Measurements from ENCODE around the gene KHDC1. TPM values are rescaled to one million over a fixed set of nuclear protein-coding genes. Genes with fewer than 3 reads are reported as not detected.
A peak's percentile ranks its signal among the peaks of the same experiment; 100 is the strongest.
"Not testable (repeated sequence)": the region's sequence is repeated elsewhere in the genome, so short reads cannot be mapped to it uniquely, and the experiment has no call there.

KHDC1 gene
- total RNA-seq, 1 experiment from 2014 or later: 1.3 TPM

DNA sequence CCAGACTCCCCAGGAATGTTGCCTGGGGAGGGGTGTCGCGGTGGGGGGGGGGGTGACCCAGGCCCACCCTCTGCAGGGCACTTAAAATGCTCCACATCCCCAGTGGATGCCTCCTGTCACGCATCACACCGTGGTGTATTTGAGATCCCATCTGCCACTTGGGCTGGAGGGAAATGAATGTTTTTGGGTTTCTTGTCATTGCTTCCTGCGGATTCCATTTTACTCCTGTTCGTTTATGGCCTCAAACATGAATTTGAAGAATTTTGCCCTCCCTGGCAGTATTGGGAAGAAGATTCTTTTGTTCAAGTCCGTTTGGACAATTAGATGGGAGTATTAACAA, 544 bp upstream of the KHDC1 start:
- Mint-ChIP-seq H3K36me3 (ENCODE audit: insufficient read depth, unreplicated experiment) (no peaks in the 10 kb centered on the region), H3K4me3 (ENCODE audit: unreplicated experiment) (peak overlapping the region; percentile 74), H3K4me1 (ENCODE audit: insufficient read depth, unreplicated experiment) (peaks cover 16% of the 10 kb centered on the region), H3K9me3 (ENCODE audit: unreplicated experiment) (no peaks in the 10 kb centered on the region), H3K27me3 (ENCODE audit: insufficient read depth, unreplicated experiment) (no peaks in the 10 kb centered on the region), H3K27ac (ENCODE audit: low read depth, unreplicated experiment) (no peak overlapping the region)
- DNase-seq (ENCODE audit: unreplicated experiment): no peak
- TF ChIP-seq, protein P1, sequence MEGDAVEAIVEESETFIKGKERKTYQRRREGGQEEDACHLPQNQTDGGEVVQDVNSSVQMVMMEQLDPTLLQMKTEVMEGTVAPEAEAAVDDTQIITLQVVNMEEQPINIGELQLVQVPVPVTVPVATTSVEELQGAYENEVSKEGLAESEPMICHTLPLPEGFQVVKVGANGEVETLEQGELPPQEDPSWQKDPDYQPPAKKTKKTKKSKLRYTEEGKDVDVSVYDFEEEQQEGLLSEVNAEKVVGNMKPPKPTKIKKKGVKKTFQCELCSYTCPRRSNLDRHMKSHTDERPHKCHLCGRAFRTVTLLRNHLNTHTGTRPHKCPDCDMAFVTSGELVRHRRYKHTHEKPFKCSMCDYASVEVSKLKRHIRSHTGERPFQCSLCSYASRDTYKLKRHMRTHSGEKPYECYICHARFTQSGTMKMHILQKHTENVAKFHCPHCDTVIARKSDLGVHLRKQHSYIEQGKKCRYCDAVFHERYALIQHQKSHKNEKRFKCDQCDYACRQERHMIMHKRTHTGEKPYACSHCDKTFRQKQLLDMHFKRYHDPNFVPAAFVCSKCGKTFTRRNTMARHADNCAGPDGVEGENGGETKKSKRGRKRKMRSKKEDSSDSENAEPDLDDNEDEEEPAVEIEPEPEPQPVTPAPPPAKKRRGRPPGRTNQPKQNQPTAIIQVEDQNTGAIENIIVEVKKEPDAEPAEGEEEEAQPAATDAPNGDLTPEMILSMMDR (IDR thresholded peaks at IDR 0.05; ENCODE audit: unreplicated experiment): no peak
- BruUV-seq (replicated peaks): no TSS peak
- intact Hi-C loops (cut with micrococcal nuclease): no loop called here
- ChIA-PET POLR2A (no interaction called here), CTCF (interaction anchor here (0.7 to 1.5 kb wide), 3 partner anchors 9 to 347 kb away, joined by 3 to 6 read pairs (median 5); no protein-coding TSS in a partner anchor)

DNA sequence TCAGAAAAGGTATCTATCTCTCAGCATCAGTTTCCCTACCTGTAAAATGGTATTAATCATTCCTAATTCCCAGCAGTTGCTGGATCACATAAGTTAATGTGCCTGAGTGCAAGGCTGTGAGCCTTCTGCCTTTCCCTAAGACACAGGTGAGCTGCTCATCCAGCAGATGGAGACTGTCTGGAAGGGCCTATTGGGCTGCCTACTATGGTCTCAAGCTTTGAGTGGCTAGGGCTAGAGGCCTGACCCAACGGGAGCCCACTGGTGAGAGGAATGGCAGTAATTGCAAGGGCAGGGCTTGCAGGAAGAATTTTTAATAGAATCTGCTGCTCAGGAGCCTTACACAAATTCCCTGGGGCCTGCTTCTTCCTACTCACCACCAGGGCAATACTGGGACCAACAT, 4.3 kb downstream of the KHDC1 start:
- Mint-ChIP-seq H3K36me3 (ENCODE audit: insufficient read depth, unreplicated experiment) (no peaks in the 10 kb centered on the region), H3K27ac (ENCODE audit: low read depth, unreplicated experiment) (no peak overlapping the region), H3K4me3 (ENCODE audit: unreplicated experiment) (no peak overlapping the region), H3K4me1 (ENCODE audit: insufficient read depth, unreplicated experiment) (peaks cover 6% of the 10 kb centered on the region), H3K27me3 (ENCODE audit: insufficient read depth, unreplicated experiment) (no peaks in the 10 kb centered on the region), H3K9me3 (ENCODE audit: unreplicated experiment) (no peaks in the 10 kb centered on the region)
- ChIA-PET POLR2A (interaction anchor here (0.8 kb wide), 1 partner anchor 14 kb away, joined by 5 read pairs; no protein-coding TSS in a partner anchor), CTCF (interaction anchor here (0.6 to 0.7 kb wide), 2 partner anchors 130 to 232 kb away, joined by 3 to 4 read pairs; no protein-coding TSS in a partner anchor)
- no TSS peak for BruUV-seq (replicated peaks)
- no peak for DNase-seq (ENCODE audit: unreplicated experiment)
- intact Hi-C loops (cut with micrococcal nuclease): no loop called here
- TF ChIP-seq, protein P1 (IDR thresholded peaks at IDR 0.05; ENCODE audit: unreplicated experiment): no peak

DNA sequence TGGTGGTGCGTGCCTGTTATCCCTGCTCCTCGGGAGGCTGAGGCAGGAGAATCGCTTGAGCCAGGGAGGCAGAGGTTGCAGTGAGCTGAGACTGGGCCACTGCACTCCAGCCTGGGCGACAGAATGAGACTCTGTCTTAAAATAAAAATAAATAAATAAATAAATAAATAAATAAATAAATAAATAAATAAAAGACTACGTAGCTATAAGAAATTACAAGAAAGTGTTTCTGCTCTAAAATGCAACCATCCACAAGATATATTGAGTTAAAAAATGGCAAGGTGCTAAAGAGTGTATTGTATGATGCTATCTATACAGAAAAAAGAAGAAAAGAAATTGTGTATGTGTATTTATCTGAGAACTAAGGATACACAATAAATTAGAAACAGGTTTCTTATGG, 8.7 kb downstream of the KHDC1 start:
- POLR2A ChIA-PET; H3K36me3 Mint-ChIP-seq (ENCODE audit: insufficient read depth, unreplicated experiment); H3K27me3 Mint-ChIP-seq (ENCODE audit: insufficient read depth, unreplicated experiment); H3K4me3 Mint-ChIP-seq (ENCODE audit: unreplicated experiment); H3K4me1 Mint-ChIP-seq (ENCODE audit: insufficient read depth, unreplicated experiment); DNase-seq (ENCODE audit: unreplicated experiment); intact Hi-C loops (cut with micrococcal nuclease); H3K9me3 Mint-ChIP-seq (ENCODE audit: unreplicated experiment); BruUV-seq (replicated peaks): not testable (repeated sequence)
- CTCF ChIA-PET: interaction anchor here (0.6 to 2.1 kb wide), 4 partner anchors 9 to 53 kb away, joined by 3 to 7 read pairs (median 5); partner anchors contain the start of gene KHDC1
- peak overlapping the region; percentile 49 for H3K27ac Mint-ChIP-seq (ENCODE audit: low read depth, unreplicated experiment)

DNA sequence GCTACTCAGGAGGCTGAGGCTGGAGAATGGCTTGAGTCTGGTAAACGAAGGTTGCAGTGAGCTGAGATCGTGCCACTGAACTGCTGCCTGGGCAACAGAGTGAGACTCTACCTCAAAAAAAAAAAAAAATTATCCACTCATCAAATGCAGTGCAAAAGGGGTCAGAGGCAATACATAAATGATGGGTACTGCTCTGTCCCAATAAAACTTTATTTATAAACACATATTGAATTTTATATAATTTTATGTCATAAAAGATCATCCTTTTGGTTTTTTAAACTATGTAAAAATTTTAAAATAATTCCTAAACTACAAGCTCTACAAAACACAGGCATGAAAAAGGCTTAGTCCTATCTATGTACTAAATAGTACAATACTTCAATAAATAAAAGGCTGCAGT, 10.3 kb downstream of the KHDC1 start:
- H3K9me3 Mint-ChIP-seq (ENCODE audit: unreplicated experiment): no peaks in the 10 kb centered on the region
- H3K4me1 Mint-ChIP-seq (ENCODE audit: insufficient read depth, unreplicated experiment): no peaks in the 10 kb centered on the region
- CTCF ChIA-PET: interaction anchor here (0.6 to 1.6 kb wide), 3 partner anchors 57 to 841 kb away, joined by 3 to 5 read pairs (median 4); no protein-coding TSS in a partner anchor
- DNase-seq (ENCODE audit: unreplicated experiment): no peak
- intact Hi-C loops (cut with micrococcal nuclease): no loop called here
- no TSS peak for BruUV-seq (replicated peaks)
- POLR2A ChIA-PET: interaction anchor here (0.7 kb wide), 1 partner anchor 15 kb away, joined by 5 read pairs; no protein-coding TSS in a partner anchor
- H3K27me3 Mint-ChIP-seq (ENCODE audit: insufficient read depth, unreplicated experiment): no peaks in the 10 kb centered on the region
- no peaks in the 10 kb centered on the region for H3K36me3 Mint-ChIP-seq (ENCODE audit: insufficient read depth, unreplicated experiment)
- no peak overlapping the region for H3K4me3 Mint-ChIP-seq (ENCODE audit: unreplicated experiment)
- no peak overlapping the region for H3K27ac Mint-ChIP-seq (ENCODE audit: low read depth, unreplicated experiment)
- TF ChIP-seq, protein P1 (IDR thresholded peaks at IDR 0.05; ENCODE audit: unreplicated experiment): no peak

DNA sequence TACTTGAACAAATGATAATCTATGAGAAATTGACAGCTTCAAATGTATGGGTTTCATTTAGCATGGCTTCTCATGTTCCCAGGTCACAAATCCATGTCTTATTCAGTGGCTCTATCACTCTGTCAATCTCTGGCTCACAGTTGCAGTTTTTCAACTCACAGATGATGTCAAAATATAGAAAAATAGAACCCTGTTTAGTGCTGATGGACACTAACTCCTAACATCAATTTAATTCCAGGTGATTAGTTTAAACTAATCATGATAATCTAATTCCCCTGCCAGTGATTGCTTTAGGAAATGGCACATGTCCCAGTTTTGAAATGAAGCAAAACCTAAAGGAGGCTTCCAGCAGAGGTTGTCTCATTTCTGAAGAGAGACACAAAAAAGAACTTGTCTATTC, 13.0 kb downstream of the KHDC1 start:
- Mint-ChIP-seq H3K4me3 (ENCODE audit: unreplicated experiment) (no peak overlapping the region), H3K4me1 (ENCODE audit: insufficient read depth, unreplicated experiment) (no peaks in the 10 kb centered on the region), H3K27me3 (ENCODE audit: insufficient read depth, unreplicated experiment) (no peaks in the 10 kb centered on the region), H3K27ac (ENCODE audit: low read depth, unreplicated experiment) (no peak overlapping the region), H3K9me3 (ENCODE audit: unreplicated experiment) (no peaks in the 10 kb centered on the region), H3K36me3 (ENCODE audit: insufficient read depth, unreplicated experiment) (no peaks in the 10 kb centered on the region)
- POLR2A ChIA-PET: no interaction called here
- CTCF ChIA-PET: no interaction called here
- TF ChIP-seq, protein P1 (IDR thresholded peaks at IDR 0.05; ENCODE audit: unreplicated experiment): no peak
- DNase-seq (ENCODE audit: unreplicated experiment): no peak
- intact Hi-C loops (cut with micrococcal nuclease): no loop called here
- BruUV-seq (replicated peaks): no TSS peak

Measured in MCF 10A (cell line).